ENCODE results near the gene MYH9.

MYH9 gene

DNA sequence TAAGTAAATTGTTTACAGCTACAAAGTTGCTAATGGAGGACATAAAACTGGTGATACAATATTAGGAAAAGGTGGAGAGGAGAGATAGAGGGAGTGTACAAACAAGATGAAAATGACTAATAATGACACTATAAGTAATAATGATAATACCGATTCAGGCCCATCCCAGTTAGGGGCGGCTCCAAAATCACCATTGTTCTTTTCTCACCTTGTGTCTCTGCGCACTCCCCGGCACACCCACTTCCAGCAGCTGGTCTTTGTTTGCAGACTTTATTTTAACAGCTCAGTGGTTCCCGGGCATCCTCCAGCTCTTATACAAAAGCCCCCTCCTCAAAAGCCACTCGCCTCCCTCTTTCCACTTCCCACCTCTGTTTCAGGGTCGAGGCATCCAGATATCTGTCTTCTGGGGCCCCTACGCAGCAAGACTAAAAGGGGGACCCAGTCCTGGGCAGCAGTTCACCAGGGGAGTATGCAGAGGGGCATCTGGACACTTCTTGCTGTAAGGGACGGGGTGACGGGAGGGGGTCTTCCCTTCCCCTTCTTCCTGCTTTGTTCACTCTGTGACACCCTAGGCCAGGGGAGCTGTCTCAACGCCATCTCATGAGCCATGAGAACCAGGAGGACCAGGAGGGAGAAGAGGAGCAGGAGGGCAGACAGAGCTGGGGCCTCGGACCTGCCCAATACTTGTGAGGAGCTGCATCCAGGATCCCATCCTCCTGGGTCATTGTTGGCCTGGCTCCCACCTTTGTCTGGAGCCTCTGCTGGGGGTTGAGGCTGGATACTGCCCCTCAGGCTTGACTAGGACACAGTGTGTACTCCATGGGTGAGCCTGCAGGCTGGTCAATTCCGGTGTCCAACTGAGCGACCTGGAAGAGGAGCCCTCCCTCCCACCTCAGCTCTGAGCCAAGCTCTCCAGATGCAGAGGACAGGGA is 151.1 kb downstream of the MYH9 start:
- Histone ChIP-seq H3K4ac (ENCODE audit: low read depth, low read length) (no peak overlapping the region), H2BK5ac (ENCODE audit: low read length) (no peak overlapping the region), H3K56ac (ENCODE audit: low read length) (no peak overlapping the region), H3K4me2 (ENCODE audit: low read length) (no peak overlapping the region), H3K79me1 (ENCODE audit: low read length) (no peaks in the 10 kb centered on the region), H2BK120ac (ENCODE audit: low read depth, low read length) (no peak overlapping the region), H2BK15ac (replicated peaks; ENCODE audit: low read depth) (no peak overlapping the region), H3K18ac (ENCODE audit: low read length) (no peak overlapping the region), H3K9ac (ENCODE audit: low read length) (no peak overlapping the region), H3K27ac (ENCODE audit: low read depth, low read length) (no peak overlapping the region), H3K23ac (ENCODE audit: low read length) (no peak overlapping the region), H4K8ac (ENCODE audit: low read depth, low read length) (no peak overlapping the region), H3K27me3 (ENCODE audit: insufficient read depth, low read length, poor library complexity) (no peaks in the 10 kb centered on the region), H2AK5ac (ENCODE audit: low read length) (no peak overlapping the region), H3K4me1 (ENCODE audit: control insufficient read depth, low read depth, low read length) (peaks cover 2% of the 10 kb centered on the region), H3K36me3 (ENCODE audit: control insufficient read depth, insufficient read depth, low read length) (no peaks in the 10 kb centered on the region), H3K4me3 (ENCODE audit: low read length) (no peak overlapping the region), H4K5ac (ENCODE audit: low read length) (no peak overlapping the region), H3K79me2 (ENCODE audit: control insufficient read depth, insufficient read depth, low read length) (no peaks in the 10 kb centered on the region)
- DNase-seq = no peak
- no CpG with 5 or more reads among the region's 14 CpGs for WGBS (ENCODE audit: extremely low coverage, insufficient coverage, low lambda C conversion rate)

DNA sequence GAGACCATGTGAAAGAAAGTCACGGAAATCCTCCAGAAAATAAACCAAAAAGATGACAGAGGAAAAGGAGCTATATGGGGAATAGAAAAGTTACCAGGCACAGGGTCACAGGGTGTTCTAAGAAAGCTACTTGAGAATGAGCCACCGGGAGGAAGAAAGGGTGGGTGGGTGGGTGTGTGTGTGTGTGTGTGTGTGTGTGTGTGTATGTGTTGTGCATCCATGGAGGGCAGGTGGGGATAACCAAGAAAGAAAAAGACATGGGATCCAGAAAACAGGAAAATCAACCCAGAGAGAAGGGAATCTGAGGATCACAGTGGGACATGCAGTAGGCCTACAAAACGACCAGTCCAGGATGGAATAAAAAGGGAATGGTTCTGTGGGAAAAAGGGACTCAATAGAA is 152.2 kb downstream of the MYH9 start:
- Histone ChIP-seq H3K36me3 (ENCODE audit: control insufficient read depth, insufficient read depth, low read length) (no peaks in the 10 kb centered on the region), H2BK15ac (replicated peaks; ENCODE audit: low read depth) (no peak overlapping the region), H2BK120ac (ENCODE audit: low read depth, low read length) (no peak overlapping the region), H3K4me1 (ENCODE audit: control insufficient read depth, low read depth, low read length) (peaks cover 2% of the 10 kb centered on the region), H3K4ac (ENCODE audit: low read depth, low read length) (no peak overlapping the region), H2AK5ac (ENCODE audit: low read length) (no peak overlapping the region), H2BK5ac (ENCODE audit: low read length) (no peak overlapping the region), H3K79me2 (ENCODE audit: control insufficient read depth, insufficient read depth, low read length) (no peaks in the 10 kb centered on the region), H3K23ac (ENCODE audit: low read length) (no peak overlapping the region), H3K18ac (ENCODE audit: low read length) (no peak overlapping the region), H3K4me3 (ENCODE audit: low read length) (no peak overlapping the region), H3K27ac (ENCODE audit: low read depth, low read length) (no peak overlapping the region), H3K79me1 (ENCODE audit: low read length) (no peaks in the 10 kb centered on the region), H3K27me3 (ENCODE audit: insufficient read depth, low read length, poor library complexity) (no peaks in the 10 kb centered on the region), H4K5ac (ENCODE audit: low read length) (no peak overlapping the region), H3K56ac (ENCODE audit: low read length) (no peak overlapping the region), H4K8ac (ENCODE audit: low read depth, low read length) (no peak overlapping the region), H3K4me2 (ENCODE audit: low read length) (no peak overlapping the region), H3K9ac (ENCODE audit: low read length) (no peak overlapping the region)
- no CpG with 5 or more reads among the region's 3 CpGs for WGBS (ENCODE audit: extremely low coverage, insufficient coverage, low lambda C conversion rate)
- DNase-seq = no peak

DNA sequence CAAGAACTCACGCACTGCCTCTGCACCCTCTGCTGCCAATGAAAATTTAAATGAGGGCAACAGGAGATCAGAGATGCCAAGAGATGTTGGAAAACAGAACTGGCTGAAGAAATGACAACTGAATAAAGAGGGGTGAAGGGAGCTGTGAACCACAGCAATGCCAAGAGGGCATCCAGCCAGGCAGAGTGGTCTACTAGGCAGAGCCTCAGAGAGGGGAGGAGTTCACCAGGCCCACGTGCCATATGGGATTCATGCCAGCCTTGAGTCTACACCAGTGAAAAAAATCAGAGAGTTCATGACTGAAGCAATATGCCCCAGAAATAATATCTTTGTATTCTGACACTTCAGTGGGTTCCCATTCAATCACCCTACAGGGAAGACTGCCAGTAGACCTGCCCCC is 152.8 kb downstream of the MYH9 start:
- no peak overlapping the region for H2BK5ac ChIP-seq (ENCODE audit: low read length)
- no peak for DNase-seq
- no peak overlapping the region for H3K4me2 ChIP-seq (ENCODE audit: low read length)
- H3K23ac ChIP-seq (ENCODE audit: low read length) = no peak overlapping the region
- no peak overlapping the region for H2BK120ac ChIP-seq (ENCODE audit: low read depth, low read length)
- peaks cover 2% of the 10 kb centered on the region for H3K4me1 ChIP-seq (ENCODE audit: control insufficient read depth, low read depth, low read length)
- WGBS (ENCODE audit: extremely low coverage, insufficient coverage, low lambda C conversion rate) = no CpG with 5 or more reads among the region's 2 CpGs
- H3K36me3 ChIP-seq (ENCODE audit: control insufficient read depth, insufficient read depth, low read length) = no peaks in the 10 kb centered on the region
- H3K4ac ChIP-seq (ENCODE audit: low read depth, low read length) = no peak overlapping the region
- H3K79me1 ChIP-seq (ENCODE audit: low read length) = no peaks in the 10 kb centered on the region
- no peak overlapping the region for H3K18ac ChIP-seq (ENCODE audit: low read length)
- no peak overlapping the region for H3K9ac ChIP-seq (ENCODE audit: low read length)
- H3K56ac ChIP-seq (ENCODE audit: low read length) = no peak overlapping the region
- H4K8ac ChIP-seq (ENCODE audit: low read depth, low read length) = no peak overlapping the region
- H3K79me2 ChIP-seq (ENCODE audit: control insufficient read depth, insufficient read depth, low read length) = no peaks in the 10 kb centered on the region
- no peak overlapping the region for H4K5ac ChIP-seq (ENCODE audit: low read length)
- no peak overlapping the region for H2BK15ac ChIP-seq (replicated peaks; ENCODE audit: low read depth)
- H3K27ac ChIP-seq (ENCODE audit: low read depth, low read length) = no peak overlapping the region
- no peak overlapping the region for H2AK5ac ChIP-seq (ENCODE audit: low read length)
- no peak overlapping the region for H3K4me3 ChIP-seq (ENCODE audit: low read length)
- H3K27me3 ChIP-seq (ENCODE audit: insufficient read depth, low read length, poor library complexity) = no peaks in the 10 kb centered on the region

DNA sequence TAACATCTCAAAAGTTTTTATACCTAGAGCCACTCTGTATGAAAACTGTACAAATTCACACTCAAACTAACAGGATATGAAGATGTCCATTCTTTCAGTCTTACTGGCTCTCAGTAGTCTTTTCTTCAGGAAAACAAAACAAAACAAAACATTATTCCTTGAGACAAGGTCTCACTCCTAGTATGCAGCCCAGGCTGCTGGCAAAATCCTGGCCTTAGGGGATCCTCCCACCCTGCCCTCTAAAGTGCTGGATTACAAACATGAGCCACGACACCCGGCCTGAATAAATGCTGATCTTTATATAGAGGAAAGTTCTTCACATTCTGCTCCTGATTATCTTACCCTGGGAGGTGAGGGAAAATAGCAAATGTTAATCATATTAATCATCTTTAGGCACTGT is 153.6 kb downstream of the MYH9 start:
- no peak overlapping the region for H3K9ac ChIP-seq (ENCODE audit: low read length)
- no peaks in the 10 kb centered on the region for H3K27me3 ChIP-seq (ENCODE audit: insufficient read depth, low read length, poor library complexity)
- H3K79me2 ChIP-seq (ENCODE audit: control insufficient read depth, insufficient read depth, low read length) = no peaks in the 10 kb centered on the region
- no peak overlapping the region for H3K23ac ChIP-seq (ENCODE audit: low read length)
- H2BK5ac ChIP-seq (ENCODE audit: low read length) = no peak overlapping the region
- no peak overlapping the region for H3K4ac ChIP-seq (ENCODE audit: low read depth, low read length)
- no peak overlapping the region for H3K4me3 ChIP-seq (ENCODE audit: low read length)
- no peaks in the 10 kb centered on the region for H3K36me3 ChIP-seq (ENCODE audit: control insufficient read depth, insufficient read depth, low read length)
- H4K5ac ChIP-seq (ENCODE audit: low read length) = no peak overlapping the region
- no peak for DNase-seq
- no peak overlapping the region for H2BK15ac ChIP-seq (replicated peaks; ENCODE audit: low read depth)
- H3K79me1 ChIP-seq (ENCODE audit: low read length) = no peaks in the 10 kb centered on the region
- H2BK120ac ChIP-seq (ENCODE audit: low read depth, low read length) = no peak overlapping the region
- no peak overlapping the region for H3K27ac ChIP-seq (ENCODE audit: low read depth, low read length)
- WGBS (ENCODE audit: extremely low coverage, insufficient coverage, low lambda C conversion rate) = no CpG with 5 or more reads among the region's 2 CpGs
- H4K8ac ChIP-seq (ENCODE audit: low read depth, low read length) = no peak overlapping the region
- H3K4me2 ChIP-seq (ENCODE audit: low read length) = no peak overlapping the region
- no peak overlapping the region for H3K56ac ChIP-seq (ENCODE audit: low read length)
- H3K18ac ChIP-seq (ENCODE audit: low read length) = no peak overlapping the region
- peaks cover 2% of the 10 kb centered on the region for H3K4me1 ChIP-seq (ENCODE audit: control insufficient read depth, low read depth, low read length)
- H2AK5ac ChIP-seq (ENCODE audit: low read length) = no peak overlapping the region

DNA sequence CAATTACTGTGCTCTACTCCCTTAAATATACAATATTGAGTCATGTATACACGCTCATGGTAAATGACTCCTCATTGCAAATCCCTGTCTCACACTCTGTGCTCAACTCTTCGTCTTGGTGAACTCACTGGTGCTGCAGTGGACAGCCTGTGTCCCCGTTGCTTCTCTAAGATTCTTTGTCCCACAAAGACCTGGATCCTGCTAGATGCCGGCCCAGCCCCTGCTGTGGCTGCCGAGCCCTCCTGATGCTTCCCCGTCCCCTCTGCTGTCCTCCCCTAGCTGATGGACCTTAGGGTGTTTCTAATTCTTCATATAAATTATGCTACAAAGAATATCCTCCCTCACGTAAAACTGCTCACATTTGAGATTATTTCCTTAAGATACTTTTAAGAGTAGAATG is 154.0 kb downstream of the MYH9 start:
- H3K4me3 ChIP-seq (ENCODE audit: low read length) = no peak overlapping the region
- H3K27ac ChIP-seq (ENCODE audit: low read depth, low read length) = no peak overlapping the region
- H3K4me1 ChIP-seq (ENCODE audit: control insufficient read depth, low read depth, low read length) = peaks cover 3% of the 10 kb centered on the region
- no peak overlapping the region for H2BK15ac ChIP-seq (replicated peaks; ENCODE audit: low read depth)
- H3K79me2 ChIP-seq (ENCODE audit: control insufficient read depth, insufficient read depth, low read length) = no peaks in the 10 kb centered on the region
- no peak overlapping the region for H2BK120ac ChIP-seq (ENCODE audit: low read depth, low read length)
- no CpG with 5 or more reads among the region's 7 CpGs for WGBS (ENCODE audit: extremely low coverage, insufficient coverage, low lambda C conversion rate)
- no peak overlapping the region for H4K5ac ChIP-seq (ENCODE audit: low read length)
- no peak overlapping the region for H3K9ac ChIP-seq (ENCODE audit: low read length)
- H3K4me2 ChIP-seq (ENCODE audit: low read length) = no peak overlapping the region
- no peak overlapping the region for H3K23ac ChIP-seq (ENCODE audit: low read length)
- no peaks in the 10 kb centered on the region for H3K36me3 ChIP-seq (ENCODE audit: control insufficient read depth, insufficient read depth, low read length)
- H3K79me1 ChIP-seq (ENCODE audit: low read length) = no peaks in the 10 kb centered on the region
- H2AK5ac ChIP-seq (ENCODE audit: low read length) = no peak overlapping the region
- H3K18ac ChIP-seq (ENCODE audit: low read length) = no peak overlapping the region
- H4K8ac ChIP-seq (ENCODE audit: low read depth, low read length) = no peak overlapping the region
- no peak overlapping the region for H2BK5ac ChIP-seq (ENCODE audit: low read length)
- no peak for DNase-seq
- H3K27me3 ChIP-seq (ENCODE audit: insufficient read depth, low read length, poor library complexity) = no peaks in the 10 kb centered on the region
- H3K4ac ChIP-seq (ENCODE audit: low read depth, low read length) = no peak overlapping the region
- no peak overlapping the region for H3K56ac ChIP-seq (ENCODE audit: low read length)
